HepG2 (cell line): ENCODE data around the gene STOML2. TPM values are rescaled to one million over a fixed set of nuclear protein-coding genes. Genes with fewer than 3 reads are reported as not detected.

Experiments used
- BORCS8-MEF2B ChIP-seq: sonication (generic); formaldehyde crosslinking; IDR thresholded peaks from 2 replicates; pipeline ENCODE4 v1.8.0; 2022; ENCODE audit warnings: mild to moderate bottlenecking, missing genetic modification reagents
- DNMT3B ChIP-seq: conservative IDR thresholded peaks from 2 replicates; pipeline ENCODE4 v1.6.1; 2016; ENCODE audit warnings: missing biosample characterization, control low read depth
- FOXK2 ChIP-seq: fragments of 450-650 bp; IDR thresholded peaks from 2 replicates; pipeline ENCODE4 v1.6.1; 2016
- GATA4 ChIP-seq: sonication (generic); IDR thresholded peaks from 2 replicates; pipeline ENCODE4 v1.6.1; 2016; ENCODE audit warnings: antibody characterized with exemption, low read depth, borderline replicate concordance
- HDAC2 ChIP-seq: sonication (generic); formaldehyde crosslinking; IDR thresholded peaks from 2 replicates; pipeline ENCODE4 v1.4.0; 2020; ENCODE audit warnings: missing genetic modification reagents
- KAT2B ChIP-seq: fragments of 150-350 bp; IDR thresholded peaks from 2 replicates; pipeline ENCODE4 v1.6.1; 2014; ENCODE audit warnings: low read depth, low read length, borderline replicate concordance
- MED13 ChIP-seq: sonication (generic); formaldehyde crosslinking; IDR thresholded peaks from 2 replicates; pipeline ENCODE4 v1.5.0; 2020; ENCODE audit warnings: missing genetic modification reagents
- MIER2 ChIP-seq: IDR thresholded peaks from 2 replicates; pipeline ENCODE4 v1.6.1; 2016; ENCODE audit warnings: missing biosample characterization, missing genetic modification reagents
- PHF20 ChIP-seq: sonication (generic); formaldehyde crosslinking; IDR thresholded peaks from 2 replicates; pipeline ENCODE4 v1.5.0; 2020; ENCODE audit warnings: mild to moderate bottlenecking, missing genetic modification reagents
- PTBP1 ChIP-seq: fragments of 200-400 bp; formaldehyde crosslinking; IDR thresholded peaks from 2 replicates; pipeline ENCODE4 v1.6.1; 2018; ENCODE audit warnings: low read length, low read depth; ENCODE audit not compliant: poor library complexity, severe bottlenecking
- RBM39 ChIP-seq: fragments of 200-400 bp; formaldehyde crosslinking; IDR thresholded peaks from one replicate; pipeline ENCODE4 v1.6.1; 2018; ENCODE audit warnings: antibody characterized with exemption, mild to moderate bottlenecking, low read depth, low read length; ENCODE audit not compliant: poor library complexity, severe bottlenecking
- TBX2 ChIP-seq: sonication (generic); formaldehyde crosslinking; IDR thresholded peaks from 2 replicates; pipeline ENCODE4 v1.5.0; 2020; ENCODE audit warnings: missing genetic modification reagents, mild to moderate bottlenecking, borderline replicate concordance
- ZBTB21 ChIP-seq: sonication (generic); formaldehyde crosslinking; IDR thresholded peaks from 2 replicates; pipeline ENCODE4 v1.4.0; 2020; ENCODE audit warnings: missing genetic modification reagents
- ZNF326 ChIP-seq: sonication (generic); formaldehyde crosslinking; IDR thresholded peaks from 2 replicates; pipeline ENCODE4 v1.4.0; 2020; ENCODE audit warnings: missing genetic modification reagents, borderline replicate concordance
- ZNF333 ChIP-seq: sonication (generic); formaldehyde crosslinking; IDR thresholded peaks from 2 replicates; pipeline ENCODE4 v1.4.0; 2020; ENCODE audit warnings: mild to moderate bottlenecking, missing genetic modification reagents, borderline replicate concordance
- ZNF607 ChIP-seq: sonication (generic); formaldehyde crosslinking; IDR thresholded peaks from 2 replicates; pipeline ENCODE4 v1.5.1; 2020; ENCODE audit warnings: missing genetic modification reagents, mild to moderate bottlenecking, borderline replicate concordance
- ZNF788 ChIP-seq: sonication (generic); formaldehyde crosslinking; IDR thresholded peaks from 2 replicates; pipeline ENCODE4 v1.5.0; 2020; ENCODE audit warnings: mild to moderate bottlenecking, missing genetic modification reagents, borderline replicate concordance
- ZSCAN30 ChIP-seq: sonication (generic); formaldehyde crosslinking; IDR thresholded peaks from 2 replicates; pipeline ENCODE4 v1.5.0; 2020; ENCODE audit warnings: mild to moderate bottlenecking, missing genetic modification reagents
- polyA plus RNA-seq, 8 experiments: library from polyadenylated mRNA; depleted of rRNA in 3 of 8; stranded (reverse) in 7 of 8; unstranded in 1 of 8; fragments of >200 nt; fragmentation: Illumina TruSeq in 4 of 8; extraction: Trizol in 4 of 8; gene quantifications; 2 replicates each; pipeline versions ENCODE4 v1.2.1 to v1.2.3, GENCODE V29; 2011 to 2016; ENCODE audit warnings: low read depth in 4 of 8, missing spikeins in 1 of 8, mixed read lengths in 1 of 8; ENCODE audit not compliant: insufficient read depth in 1 of 8
- total RNA-seq, 5 experiments: library from RNA; depleted of rRNA; stranded (reverse); fragments of >200 nt; fragmentation: Illumina TruSeq; extraction: Trizol; gene quantifications; 2 replicates each; pipeline ENCODE4 v1.2.3, GENCODE V29; 2016; ENCODE audit warnings: low read depth in 1 of 5
- TF ChIP-seq, protein P1 (sequence below): sonication (generic); formaldehyde crosslinking; IDR thresholded peaks from 2 replicates; pipeline ENCODE4 v1.9.0; 2021; ENCODE audit warnings: missing genetic modification reagents, borderline replicate concordance
- TF ChIP-seq, protein P2 (sequence below): sonication (generic); formaldehyde crosslinking; IDR thresholded peaks from 2 replicates; pipeline ENCODE4 v1.5.0; 2020; ENCODE audit warnings: missing genetic modification reagents
- TF ChIP-seq, protein P3 (sequence below): sonication (generic); formaldehyde crosslinking; IDR thresholded peaks from 2 replicates; pipeline ENCODE4 v1.4.0; 2020; ENCODE audit warnings: mild to moderate bottlenecking, missing genetic modification reagents
- TF ChIP-seq, protein P4 (sequence below): sonication (generic); formaldehyde crosslinking; IDR thresholded peaks from 2 replicates; pipeline ENCODE4 v1.4.0; 2020; ENCODE audit warnings: missing genetic modification reagents

The STOML2 gene
- total and polyA plus RNA-seq, 2 of the 13 experiments (the other 11 are each of a cell fraction or from before 2014, with no cell fraction given), result 245 to 250 TPM

DNA sequence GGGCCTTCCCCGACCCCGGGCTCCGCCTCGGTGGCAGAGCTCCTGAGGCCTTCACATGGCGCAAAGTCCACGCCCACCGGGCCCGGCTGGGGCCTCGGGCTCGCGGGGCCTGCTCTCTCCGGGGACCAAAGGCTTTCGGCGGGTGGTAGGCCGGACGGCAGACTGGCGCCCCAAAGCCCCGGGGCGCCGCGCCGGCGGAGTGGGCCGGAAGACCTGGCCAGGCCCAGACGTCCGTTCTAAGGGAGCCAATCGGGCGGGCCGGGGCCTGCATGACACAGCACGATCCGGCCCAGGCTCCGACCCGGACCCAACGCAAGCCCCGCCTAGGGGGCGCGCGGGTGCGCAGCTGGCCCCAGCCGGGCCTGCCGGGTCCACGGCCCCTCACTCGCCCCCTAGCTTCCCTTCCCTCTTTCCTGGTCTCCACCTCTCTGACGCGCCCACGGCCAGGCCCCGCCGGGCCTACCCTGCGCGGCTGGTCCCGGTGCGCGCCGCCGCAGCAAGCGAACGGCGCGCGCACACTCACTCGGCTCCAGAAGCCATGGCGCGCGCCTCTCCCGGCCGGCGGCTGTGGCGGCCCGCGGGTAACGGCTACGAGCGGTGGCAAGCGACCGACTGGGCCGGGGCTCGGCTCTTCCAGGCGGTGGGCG, 31.0 kb downstream of the STOML2 start (continued):
- TF ChIP-seq DNMT3B, result no peak
- TF ChIP-seq, protein P1, sequence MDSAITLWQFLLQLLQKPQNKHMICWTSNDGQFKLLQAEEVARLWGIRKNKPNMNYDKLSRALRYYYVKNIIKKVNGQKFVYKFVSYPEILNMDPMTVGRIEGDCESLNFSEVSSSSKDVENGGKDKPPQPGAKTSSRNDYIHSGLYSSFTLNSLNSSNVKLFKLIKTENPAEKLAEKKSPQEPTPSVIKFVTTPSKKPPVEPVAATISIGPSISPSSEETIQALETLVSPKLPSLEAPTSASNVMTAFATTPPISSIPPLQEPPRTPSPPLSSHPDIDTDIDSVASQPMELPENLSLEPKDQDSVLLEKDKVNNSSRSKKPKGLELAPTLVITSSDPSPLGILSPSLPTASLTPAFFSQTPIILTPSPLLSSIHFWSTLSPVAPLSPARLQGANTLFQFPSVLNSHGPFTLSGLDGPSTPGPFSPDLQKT (CRISPR knock-in tag), result no peak
- TF ChIP-seq BORCS8-MEF2B (CRISPR knock-in tag), result no peak; the same call in 1 of the 2 replicates
- TF ChIP-seq, protein P2, sequence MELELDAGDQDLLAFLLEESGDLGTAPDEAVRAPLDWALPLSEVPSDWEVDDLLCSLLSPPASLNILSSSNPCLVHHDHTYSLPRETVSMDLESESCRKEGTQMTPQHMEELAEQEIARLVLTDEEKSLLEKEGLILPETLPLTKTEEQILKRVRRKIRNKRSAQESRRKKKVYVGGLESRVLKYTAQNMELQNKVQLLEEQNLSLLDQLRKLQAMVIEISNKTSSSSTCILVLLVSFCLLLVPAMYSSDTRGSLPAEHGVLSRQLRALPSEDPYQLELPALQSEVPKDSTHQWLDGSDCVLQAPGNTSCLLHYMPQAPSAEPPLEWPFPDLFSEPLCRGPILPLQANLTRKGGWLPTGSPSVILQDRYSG (CRISPR knock-in tag), result no peak; the same call in 1 of the 2 replicates
- TF ChIP-seq ZNF607 (CRISPR knock-in tag), result peak; percentile 94
- TF ChIP-seq HDAC2, result no peak
- TF ChIP-seq PTBP1, result no peak
- peak; percentile 83; the same call in 1 of the 2 replicates for TF ChIP-seq ZNF333 (CRISPR knock-in tag)
- TF ChIP-seq PHF20, result peak; percentile 60
- TF ChIP-seq GATA4, result no peak
- TF ChIP-seq, protein P3, sequence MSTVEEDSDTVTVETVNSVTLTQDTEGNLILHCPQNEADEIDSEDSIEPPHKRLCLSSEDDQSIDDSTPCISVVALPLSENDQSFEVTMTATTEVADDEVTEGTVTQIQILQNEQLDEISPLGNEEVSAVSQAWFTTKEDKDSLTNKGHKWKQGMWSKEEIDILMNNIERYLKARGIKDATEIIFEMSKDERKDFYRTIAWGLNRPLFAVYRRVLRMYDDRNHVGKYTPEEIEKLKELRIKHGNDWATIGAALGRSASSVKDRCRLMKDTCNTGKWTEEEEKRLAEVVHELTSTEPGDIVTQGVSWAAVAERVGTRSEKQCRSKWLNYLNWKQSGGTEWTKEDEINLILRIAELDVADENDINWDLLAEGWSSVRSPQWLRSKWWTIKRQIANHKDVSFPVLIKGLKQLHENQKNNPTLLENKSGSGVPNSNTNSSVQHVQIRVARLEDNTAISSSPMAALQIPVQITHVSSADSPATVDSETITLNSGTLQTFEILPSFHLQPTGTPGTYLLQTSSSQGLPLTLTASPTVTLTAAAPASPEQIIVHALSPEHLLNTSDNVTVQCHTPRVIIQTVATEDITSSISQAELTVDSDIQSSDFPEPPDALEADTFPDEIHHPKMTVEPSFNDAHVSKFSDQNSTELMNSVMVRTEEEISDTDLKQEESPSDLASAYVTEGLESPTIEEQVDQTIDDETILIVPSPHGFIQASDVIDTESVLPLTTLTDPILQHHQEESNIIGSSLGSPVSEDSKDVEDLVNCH (CRISPR knock-in tag), result no peak
- TF ChIP-seq, protein P4, sequence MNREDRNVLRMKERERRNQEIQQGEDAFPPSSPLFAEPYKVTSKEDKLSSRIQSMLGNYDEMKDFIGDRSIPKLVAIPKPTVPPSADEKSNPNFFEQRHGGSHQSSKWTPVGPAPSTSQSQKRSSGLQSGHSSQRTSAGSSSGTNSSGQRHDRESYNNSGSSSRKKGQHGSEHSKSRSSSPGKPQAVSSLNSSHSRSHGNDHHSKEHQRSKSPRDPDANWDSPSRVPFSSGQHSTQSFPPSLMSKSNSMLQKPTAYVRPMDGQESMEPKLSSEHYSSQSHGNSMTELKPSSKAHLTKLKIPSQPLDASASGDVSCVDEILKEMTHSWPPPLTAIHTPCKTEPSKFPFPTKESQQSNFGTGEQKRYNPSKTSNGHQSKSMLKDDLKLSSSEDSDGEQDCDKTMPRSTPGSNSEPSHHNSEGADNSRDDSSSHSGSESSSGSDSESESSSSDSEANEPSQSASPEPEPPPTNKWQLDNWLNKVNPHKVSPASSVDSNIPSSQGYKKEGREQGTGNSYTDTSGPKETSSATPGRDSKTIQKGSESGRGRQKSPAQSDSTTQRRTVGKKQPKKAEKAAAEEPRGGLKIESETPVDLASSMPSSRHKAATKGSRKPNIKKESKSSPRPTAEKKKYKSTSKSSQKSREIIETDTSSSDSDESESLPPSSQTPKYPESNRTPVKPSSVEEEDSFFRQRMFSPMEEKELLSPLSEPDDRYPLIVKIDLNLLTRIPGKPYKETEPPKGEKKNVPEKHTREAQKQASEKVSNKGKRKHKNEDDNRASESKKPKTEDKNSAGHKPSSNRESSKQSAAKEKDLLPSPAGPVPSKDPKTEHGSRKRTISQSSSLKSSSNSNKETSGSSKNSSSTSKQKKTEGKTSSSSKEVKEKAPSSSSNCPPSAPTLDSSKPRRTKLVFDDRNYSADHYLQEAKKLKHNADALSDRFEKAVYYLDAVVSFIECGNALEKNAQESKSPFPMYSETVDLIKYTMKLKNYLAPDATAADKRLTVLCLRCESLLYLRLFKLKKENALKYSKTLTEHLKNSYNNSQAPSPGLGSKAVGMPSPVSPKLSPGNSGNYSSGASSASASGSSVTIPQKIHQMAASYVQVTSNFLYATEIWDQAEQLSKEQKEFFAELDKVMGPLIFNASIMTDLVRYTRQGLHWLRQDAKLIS (CRISPR knock-in tag), result peak; percentile 62
- peak; percentile 52; the same call in 1 of the 2 replicates for TF ChIP-seq ZNF788
- peak; percentile 31; the same call in 1 of the 2 replicates for TF ChIP-seq TBX2 (CRISPR knock-in tag)
- 0 out of 2 replicates have a peak, but pooled peaks have one; percentile 78 for TF ChIP-seq ZSCAN30 (CRISPR knock-in tag)
- TF ChIP-seq MED13, result no peak
- no peak for TF ChIP-seq MIER2
- TF ChIP-seq ZNF326 (CRISPR knock-in tag), result no peak
- no peak for TF ChIP-seq KAT2B
- TF ChIP-seq RBM39, result peak; percentile 72
- no peak for TF ChIP-seq FOXK2
- no peak for TF ChIP-seq ZBTB21 (CRISPR knock-in tag)
